OCI-LY1 (cell line): ENCODE results near the gene EBF3.

ENCODE experiments used
- CTCF ChIP-seq: fragments of 200-600 bp; sonication (generic), shearing (Covaris generic); IDR thresholded peaks from 2 replicates; pipeline ENCODE4 v1.5.1; 2017; ENCODE audit warnings: mild to moderate bottlenecking, antibody characterized with exemption, low read length, moderate library complexity, mixed read lengths
- EZH2 ChIP-seq: fragments of 200-600 bp; sonication (generic), shearing (Covaris generic); IDR thresholded peaks from 2 replicates; pipeline ENCODE4 v1.8.0; 2017; ENCODE audit warnings: borderline replicate concordance, mixed run types, mild to moderate bottlenecking, antibody characterized with exemption, low read length, moderate library complexity, mixed read lengths

- TF ChIP-seq CTCF (no peak), EZH2 (no peak)
These were observed 59.8 kb downstream of the EBF3 start for GRCh38 chr10:129904323-129904722.
